GM10248 (cell line): ENCODE data around the gene TRIOBP.
A peak's percentile ranks its signal among the peaks of the same experiment; 100 is the strongest.

Experiments used
- CTCF ChIA-PET: fragments of 300-600 bp; sonication (Branson Sonifier 250); formaldehyde crosslinking; extraction: SDS; loops from one replicate; lab custom pipeline; 2021; ENCODE audit warnings: antibody characterized with exemption; lab: Yijun Ruan, JAX
- POLR2A ChIA-PET: fragments of 350-650 bp; sonication (Branson Sonifier 250); formaldehyde crosslinking; extraction: SDS; loops from one replicate; lab custom pipeline; 2020; ENCODE audit warnings: antibody characterized with exemption; lab: Yijun Ruan, JAX
- DNase-seq: peaks from one replicate; pipeline ENCODE4 v3.0.0; 2012; ENCODE audit errors: extremely low spot score
- TF ChIP-seq, protein P1 (sequence below): IDR thresholded peaks from 2 replicates; pipeline ENCODE4 v1.5.1; 2012; ENCODE audit warnings: mild to moderate bottlenecking, low read depth; ENCODE audit errors: extremely low read depth, missing control alignments, control extremely low read depth

TRIOBP gene

DNA sequence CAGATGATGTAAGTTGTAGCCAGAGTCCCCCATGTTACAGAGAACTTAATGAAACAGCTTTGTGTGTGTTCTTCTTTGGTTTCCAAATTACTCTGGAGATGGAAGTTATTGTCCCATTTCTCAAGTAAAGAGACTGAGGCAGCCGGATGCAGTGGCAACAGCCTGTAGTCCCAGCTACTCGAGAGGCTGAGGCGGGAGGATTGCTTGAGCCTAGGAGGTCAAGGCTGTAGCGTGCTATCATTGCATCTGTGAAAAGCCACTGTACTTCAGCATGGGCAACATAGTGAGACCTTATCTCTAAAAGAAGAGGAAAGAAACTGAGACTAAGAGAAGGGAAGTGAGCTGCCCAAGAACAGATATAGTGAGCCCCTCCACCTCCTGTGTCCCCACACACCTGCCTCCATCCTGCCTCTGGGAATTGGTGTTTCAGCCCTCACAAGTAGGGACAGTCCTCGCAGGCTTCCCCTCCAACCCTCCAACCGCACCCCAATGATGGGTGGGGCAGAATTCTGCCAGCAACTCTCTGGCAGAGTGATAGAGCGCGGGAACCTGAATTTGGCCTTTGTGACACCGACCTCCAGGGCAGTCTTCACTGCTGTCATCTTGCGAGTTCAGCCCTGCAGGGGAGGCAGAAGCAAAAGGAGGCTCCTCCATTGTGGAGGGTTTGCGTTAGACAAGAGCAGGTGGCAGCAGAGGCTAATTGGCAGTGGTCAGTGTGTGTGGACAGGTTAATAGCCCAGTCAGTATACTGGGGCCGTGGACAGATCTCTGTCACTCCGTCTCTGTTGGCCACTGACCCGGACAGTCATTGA is 36.7 kb upstream of the TRIOBP start:
- POLR2A ChIA-PET = interaction anchor here (5.5 kb wide), 1 partner anchor 16 kb away, joined by 39 read pairs; the partner anchor contains the start of gene LGALS1
- CTCF ChIA-PET = interaction anchor here (1.2 to 21.9 kb wide), 10 partner anchors 10 to 204 kb away, joined by 3 to 315 read pairs (median 9); partner anchors contain the start of genes GGA1, LGALS1 and NOL12
- no peak for DNase-seq
- TF ChIP-seq, protein P1, sequence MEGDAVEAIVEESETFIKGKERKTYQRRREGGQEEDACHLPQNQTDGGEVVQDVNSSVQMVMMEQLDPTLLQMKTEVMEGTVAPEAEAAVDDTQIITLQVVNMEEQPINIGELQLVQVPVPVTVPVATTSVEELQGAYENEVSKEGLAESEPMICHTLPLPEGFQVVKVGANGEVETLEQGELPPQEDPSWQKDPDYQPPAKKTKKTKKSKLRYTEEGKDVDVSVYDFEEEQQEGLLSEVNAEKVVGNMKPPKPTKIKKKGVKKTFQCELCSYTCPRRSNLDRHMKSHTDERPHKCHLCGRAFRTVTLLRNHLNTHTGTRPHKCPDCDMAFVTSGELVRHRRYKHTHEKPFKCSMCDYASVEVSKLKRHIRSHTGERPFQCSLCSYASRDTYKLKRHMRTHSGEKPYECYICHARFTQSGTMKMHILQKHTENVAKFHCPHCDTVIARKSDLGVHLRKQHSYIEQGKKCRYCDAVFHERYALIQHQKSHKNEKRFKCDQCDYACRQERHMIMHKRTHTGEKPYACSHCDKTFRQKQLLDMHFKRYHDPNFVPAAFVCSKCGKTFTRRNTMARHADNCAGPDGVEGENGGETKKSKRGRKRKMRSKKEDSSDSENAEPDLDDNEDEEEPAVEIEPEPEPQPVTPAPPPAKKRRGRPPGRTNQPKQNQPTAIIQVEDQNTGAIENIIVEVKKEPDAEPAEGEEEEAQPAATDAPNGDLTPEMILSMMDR = no peak

DNA sequence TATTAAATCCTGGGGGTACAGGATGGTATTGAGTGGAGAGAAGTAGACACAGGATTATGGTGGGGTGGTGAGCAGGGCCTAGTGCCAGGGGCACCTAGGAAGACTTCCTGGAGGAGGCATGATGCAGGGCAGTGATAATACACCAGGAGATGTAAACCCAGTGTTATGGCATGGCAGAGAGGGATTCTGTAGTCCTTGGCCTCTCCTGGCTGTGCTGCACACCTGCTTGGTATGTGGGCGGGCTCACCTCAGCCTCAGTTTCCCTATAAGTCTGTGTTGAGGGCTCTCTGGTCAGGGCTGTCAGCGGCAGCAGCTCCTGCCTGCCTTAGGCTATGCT is 36.2 kb upstream of the TRIOBP start:
- CTCF ChIA-PET = interaction anchor here (1.2 to 21.9 kb wide), 8 partner anchors 10 to 203 kb away, joined by 3 to 315 read pairs (median 18); partner anchors contain the start of genes LGALS1 and NOL12
- POLR2A ChIA-PET = interaction anchor here (5.5 kb wide), 1 partner anchor 15 kb away, joined by 39 read pairs; the partner anchor contains the start of gene LGALS1
- no peak for DNase-seq
- TF ChIP-seq, protein P1 = no peak

DNA sequence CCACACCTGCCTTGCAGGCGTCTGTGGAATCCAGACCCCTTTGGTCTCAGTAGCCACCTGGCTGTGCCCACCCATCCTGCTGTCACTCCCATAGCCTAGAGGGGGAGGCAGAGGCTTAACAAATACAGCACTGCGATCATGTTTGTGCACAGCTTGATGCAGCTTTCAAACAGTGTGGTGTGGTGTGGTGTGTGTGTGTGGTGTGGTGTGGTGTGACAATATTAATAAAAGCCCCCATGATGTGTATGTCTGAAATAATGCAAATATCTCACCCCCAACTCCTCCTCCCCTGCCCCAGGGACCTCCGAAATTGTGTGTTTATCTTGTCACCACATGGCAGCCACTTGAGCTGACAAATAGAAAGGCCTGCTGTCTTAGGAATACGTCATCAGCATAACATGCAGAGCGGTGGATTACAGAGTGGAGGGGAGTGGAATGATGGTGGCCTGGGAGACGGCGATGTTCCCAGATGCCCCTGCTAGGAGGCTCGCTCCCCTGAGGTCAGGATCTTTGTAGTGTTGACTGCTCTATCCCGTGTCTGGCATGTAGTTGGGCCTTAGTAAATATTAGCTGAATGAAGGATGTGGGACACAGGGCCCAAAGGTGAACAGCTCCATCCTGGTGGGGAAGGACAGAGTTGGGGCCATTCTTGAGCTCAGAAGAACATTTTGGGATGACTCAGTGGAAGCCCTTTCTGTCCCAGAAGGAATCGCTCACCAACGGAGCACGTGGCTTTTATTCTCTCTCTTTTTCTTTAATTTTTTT is 35.5 kb upstream of the TRIOBP start:
- DNase-seq = no peak
- CTCF ChIA-PET = interaction anchor here (0.8 to 21.9 kb wide), 13 partner anchors 9 to 202 kb away, joined by 3 to 315 read pairs (median 4); partner anchors contain the start of genes LGALS1 and NOL12
- TF ChIP-seq, protein P1 = peak; percentile 77
- POLR2A ChIA-PET = interaction anchor here (0.6 to 5.5 kb wide), 3 partner anchors 8 to 15 kb away, joined by 3 to 39 read pairs (median 4); partner anchors contain the start of gene LGALS1

DNA sequence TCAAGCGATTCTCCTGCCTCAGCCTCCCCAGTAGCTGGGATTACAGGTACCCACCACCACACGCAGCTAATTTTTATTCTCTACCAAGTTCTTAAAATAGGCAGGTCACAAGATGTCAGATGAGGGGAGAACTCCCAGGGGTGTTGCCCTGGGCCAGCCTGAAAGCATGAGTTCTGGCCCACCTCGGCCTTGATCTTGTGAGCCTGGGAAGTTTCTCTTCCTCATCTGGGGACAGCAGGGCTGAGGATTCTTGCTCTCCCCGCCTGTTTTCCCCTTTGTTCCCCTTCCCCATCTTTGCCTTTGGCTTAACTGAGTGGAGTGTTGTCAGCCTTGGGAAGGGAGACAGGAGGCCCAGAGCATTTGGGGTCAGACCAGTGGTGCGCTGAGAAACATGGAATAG is 34.8 kb upstream of the TRIOBP start:
- TF ChIP-seq, protein P1 = no peak
- ChIA-PET POLR2A (interaction anchor here (0.9 to 5.5 kb wide), 2 partner anchors 9 to 14 kb away, joined by 3 to 39 read pairs; partner anchors contain the start of gene LGALS1), CTCF (interaction anchor here (0.9 to 21.9 kb wide), 10 partner anchors 10 to 202 kb away, joined by 3 to 315 read pairs (median 9); partner anchors contain the start of genes LGALS1 and NOL12)
- no peak for DNase-seq

DNA sequence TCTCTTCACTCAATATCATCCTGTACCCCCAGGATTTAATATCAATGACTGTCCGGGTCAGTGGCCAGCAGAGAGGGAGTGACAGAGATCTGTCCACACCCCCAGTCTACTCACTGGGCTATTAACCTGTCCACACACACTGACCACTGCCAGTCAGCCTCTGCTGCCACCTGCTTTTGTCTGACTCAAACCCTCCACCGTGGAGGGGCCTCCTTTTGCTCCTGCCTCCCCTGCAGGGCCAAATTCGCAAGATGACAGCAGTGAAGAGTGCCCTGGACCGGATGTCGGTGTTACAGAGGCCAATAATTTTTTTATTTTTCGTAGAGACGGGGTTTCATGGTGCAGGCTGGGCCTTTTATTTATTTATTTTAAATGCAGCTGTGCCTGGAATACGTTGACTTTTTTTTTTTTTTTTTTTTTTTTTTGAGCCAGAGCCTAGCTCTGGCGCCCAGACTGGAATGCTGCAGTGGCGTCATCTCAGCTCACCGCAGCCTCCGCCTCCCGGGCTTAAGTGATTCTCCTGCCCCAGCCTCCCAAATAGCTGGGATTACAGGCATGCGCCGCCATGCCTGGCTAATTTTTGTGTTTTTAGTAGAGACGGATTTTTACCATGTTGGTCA is 33.2 kb upstream of the TRIOBP start:
- ChIA-PET CTCF (interaction anchor here (1.5 to 21.9 kb wide), 5 partner anchors 8 to 57 kb away, joined by 5 to 315 read pairs (median 78); partner anchors contain the start of genes LGALS1 and NOL12), POLR2A (interaction anchor here (0.6 kb wide), 2 partner anchors 20 to 541 kb away, joined by 3 to 5 read pairs; no protein-coding TSS in a partner anchor)
- TF ChIP-seq, protein P1 = no peak
- DNase-seq = no peak
